HG03097 (cell line): ENCODE measurements around the gene FBXO47.
"Not testable (repeated sequence)": the region's sequence is repeated elsewhere in the genome, so short reads cannot be mapped to it uniquely, and the experiment has no call there.

Experiments used
- ATAC-seq: cut with Tn5 transposase; IDR thresholded peaks from one replicate; pipeline ENCODE4 v1.9.1; 2021; ENCODE audit not compliant: unreplicated experiment, low FRiP score

The FBXO47 gene

DNA sequence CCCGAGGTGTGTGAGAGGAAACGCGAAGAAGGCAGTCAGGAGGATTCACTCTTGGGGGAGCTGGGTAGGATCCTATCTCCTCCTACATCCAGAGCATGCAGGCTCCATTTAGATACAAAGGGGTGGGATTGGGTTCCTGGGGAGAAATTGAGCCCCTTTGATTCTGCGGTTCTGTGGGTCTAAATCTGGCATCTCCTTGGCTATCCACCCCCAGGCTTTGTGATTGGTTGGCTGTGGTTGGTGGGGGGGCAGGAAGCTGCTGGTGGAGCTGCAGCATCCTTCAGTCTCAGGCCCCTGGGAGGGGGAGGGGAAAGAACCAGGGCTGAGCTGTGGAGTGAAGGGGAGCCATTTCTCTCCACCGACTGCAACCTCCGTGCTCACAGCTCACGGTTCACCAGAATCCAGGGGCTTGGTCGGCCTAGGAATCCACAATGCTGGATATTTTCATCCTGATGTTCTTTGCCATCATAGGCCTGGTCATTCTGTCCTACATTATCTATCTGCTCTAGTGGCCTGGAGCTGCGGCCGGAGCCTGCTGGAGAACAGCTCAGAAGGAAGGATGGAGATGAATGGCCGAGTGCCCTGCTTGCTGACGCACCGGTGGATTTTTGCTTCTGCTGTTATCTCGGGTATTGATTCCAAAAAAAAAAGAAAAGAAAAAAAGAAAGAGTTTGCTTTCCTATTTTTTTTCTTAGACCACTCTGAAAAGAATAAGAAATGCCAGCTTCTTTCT is 41.8 kb downstream of the FBXO47 start, which contains the start of gene LASP1NB:
TSS of gene LASP1NB (plus strand) at position 352 of the 733 bp plus-strand sequence.
- ATAC-seq, result no peak

DNA sequence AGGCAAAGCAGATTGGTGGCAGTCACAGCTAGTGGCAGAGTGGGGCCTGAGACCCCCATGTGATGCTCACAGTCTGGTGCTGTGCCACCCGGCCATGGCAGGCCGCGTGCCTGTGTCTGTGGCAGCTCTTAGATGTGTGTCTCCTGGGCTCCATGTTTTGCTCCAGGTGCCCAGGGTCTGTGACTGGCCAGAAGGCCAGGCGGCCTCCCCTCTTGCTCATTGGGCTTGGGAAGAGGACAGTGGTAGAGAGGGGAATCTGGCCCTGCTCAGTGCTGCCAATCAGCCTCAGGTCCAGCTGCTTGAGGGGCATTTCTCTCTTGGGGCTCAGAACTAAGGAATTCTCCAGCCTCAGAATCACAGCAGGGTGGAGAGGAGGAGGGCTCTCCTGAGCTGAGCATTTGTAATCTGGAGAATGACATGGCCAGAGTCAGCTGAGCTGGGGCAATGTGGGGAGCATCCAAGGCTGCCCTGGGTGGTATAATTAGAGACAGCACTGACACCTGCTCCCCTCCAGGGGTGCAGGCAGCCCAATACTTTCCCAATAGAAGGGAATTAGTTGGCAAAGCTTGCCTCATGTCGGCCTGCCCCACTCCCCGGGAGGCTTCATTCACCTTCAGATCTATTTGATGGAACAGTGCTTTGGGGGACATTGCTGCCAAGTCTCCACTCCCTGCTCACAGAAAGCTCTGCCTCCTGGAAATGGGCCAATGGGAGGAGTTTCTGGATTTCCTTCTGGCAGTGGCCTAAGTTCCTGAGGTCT is 44.5 kb downstream of the FBXO47 start:
- no peak for ATAC-seq

DNA sequence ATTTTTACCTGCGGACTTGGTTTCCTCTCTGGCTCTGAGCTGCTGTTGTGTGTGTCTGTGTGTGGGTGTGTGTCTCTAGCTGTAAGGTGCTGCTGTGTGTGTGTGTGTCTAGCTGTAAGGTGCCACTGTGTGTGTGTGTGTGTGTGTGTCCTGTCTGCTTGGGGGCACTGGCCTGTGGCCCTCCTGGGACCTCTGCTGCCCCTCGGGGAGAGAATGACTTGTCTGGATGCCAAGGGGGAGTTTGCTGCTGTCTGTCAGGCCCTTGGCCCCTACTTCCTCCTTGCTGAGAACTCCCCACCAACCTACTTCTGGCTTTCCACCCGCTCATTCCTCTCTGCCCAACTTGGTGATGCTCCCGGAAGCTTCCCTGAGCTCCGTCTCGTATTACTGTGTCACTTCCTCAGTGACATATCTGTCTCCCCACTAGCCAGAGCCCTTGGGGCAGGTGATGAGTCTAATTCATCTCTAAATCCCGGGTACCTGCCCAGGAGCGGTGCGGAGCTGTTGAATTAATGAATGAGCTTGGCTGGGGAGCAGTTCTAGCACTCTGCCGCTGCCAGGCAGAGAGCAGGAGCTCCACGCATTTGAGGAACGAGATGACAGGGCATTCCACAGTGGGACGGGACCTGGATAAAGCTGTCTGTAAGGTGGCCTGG is 45.3 kb downstream of the FBXO47 start:
- ATAC-seq, result no peak

DNA sequence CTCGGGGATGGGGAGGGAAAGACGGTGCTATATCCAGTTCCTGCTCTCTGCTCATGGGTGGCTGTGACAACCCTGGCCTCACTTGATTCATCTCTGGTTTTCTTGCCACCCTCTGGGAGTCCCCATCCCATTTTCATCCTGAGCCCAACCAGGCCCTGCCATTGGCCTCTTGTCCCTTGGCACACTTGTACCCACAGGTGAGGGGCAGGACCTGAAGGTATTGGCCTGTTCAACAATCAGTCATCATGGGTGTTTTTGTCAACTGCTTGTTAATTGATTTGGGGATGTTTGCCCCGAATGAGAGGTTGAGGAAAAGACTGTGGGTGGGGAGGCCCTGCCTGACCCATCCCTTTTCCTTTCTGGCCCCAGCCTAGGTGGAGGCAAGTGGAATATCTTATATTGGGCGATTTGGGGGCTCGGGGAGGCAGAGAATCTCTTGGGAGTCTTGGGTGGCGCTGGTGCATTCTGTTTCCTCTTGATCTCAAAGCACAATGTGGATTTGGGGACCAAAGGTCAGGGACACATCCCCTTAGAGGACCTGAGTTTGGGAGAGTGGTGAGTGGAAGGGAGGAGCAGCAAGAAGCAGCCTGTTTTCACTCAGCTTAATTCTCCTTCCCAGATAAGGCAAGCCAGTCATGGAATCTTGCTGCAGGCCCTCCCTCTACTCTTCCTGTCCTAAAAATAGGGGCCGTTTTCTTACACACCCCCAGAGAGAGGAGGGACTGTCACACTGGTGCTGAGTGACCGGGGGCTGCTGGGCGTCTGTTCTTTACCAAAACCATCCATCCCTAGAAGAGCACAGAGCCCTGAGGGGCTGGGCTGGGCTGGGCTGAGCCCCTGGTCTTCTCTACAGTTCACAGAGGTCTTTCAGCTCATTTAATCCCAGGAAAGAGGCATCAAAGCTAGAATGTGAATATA is 46.6 kb downstream of the FBXO47 start:
- ATAC-seq, result no peak

DNA sequence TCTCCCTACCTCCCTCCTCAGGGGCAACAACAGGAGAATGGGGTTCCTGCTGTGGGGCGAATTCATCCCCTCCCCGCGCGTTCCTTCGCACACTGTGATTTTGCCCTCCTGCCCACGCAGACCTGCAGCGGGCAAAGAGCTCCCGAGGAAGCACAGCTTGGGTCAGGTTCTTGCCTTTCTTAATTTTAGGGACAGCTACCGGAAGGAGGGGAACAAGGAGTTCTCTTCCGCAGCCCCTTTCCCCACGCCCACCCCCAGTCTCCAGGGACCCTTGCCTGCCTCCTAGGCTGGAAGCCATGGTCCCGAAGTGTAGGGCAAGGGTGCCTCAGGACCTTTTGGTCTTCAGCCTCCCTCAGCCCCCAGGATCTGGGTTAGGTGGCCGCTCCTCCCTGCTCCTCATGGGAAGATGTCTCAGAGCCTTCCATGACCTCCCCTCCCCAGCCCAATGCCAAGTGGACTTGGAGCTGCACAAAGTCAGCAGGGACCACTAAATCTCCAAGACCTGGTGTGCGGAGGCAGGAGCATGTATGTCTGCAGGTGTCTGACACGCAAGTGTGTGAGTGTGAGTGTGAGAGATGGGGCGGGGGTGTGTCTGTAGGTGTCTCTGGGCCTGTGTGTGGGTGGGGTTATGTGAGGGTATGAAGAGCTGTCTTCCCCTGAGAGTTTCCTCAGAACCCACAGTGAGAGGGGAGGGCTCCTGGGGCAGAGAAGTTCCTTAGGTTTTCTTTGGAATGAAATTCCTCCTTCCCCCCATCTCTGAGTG is 47.7 kb downstream of the FBXO47 start:
- ATAC-seq, result no peak

DNA sequence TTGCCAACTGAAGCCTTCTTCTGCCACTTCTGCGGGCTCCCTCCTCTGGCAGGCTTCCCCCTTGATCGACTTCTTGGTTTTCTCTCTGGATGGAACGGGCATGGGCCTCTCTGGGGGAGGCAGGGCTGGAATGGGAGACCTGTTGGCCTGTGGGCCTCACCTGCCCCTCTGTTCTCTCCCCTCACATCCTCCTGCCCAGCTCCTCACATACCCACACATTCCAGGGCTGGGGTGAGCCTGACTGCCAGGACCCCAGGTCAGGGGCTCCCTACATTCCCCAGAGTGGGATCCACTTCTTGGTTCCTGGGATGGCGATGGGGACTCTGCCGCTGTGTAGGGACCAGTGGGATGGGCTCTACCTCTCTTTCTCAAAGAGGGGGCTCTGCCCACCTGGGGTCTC is 48.3 kb downstream of the FBXO47 start:
- ATAC-seq, result no peak

DNA sequence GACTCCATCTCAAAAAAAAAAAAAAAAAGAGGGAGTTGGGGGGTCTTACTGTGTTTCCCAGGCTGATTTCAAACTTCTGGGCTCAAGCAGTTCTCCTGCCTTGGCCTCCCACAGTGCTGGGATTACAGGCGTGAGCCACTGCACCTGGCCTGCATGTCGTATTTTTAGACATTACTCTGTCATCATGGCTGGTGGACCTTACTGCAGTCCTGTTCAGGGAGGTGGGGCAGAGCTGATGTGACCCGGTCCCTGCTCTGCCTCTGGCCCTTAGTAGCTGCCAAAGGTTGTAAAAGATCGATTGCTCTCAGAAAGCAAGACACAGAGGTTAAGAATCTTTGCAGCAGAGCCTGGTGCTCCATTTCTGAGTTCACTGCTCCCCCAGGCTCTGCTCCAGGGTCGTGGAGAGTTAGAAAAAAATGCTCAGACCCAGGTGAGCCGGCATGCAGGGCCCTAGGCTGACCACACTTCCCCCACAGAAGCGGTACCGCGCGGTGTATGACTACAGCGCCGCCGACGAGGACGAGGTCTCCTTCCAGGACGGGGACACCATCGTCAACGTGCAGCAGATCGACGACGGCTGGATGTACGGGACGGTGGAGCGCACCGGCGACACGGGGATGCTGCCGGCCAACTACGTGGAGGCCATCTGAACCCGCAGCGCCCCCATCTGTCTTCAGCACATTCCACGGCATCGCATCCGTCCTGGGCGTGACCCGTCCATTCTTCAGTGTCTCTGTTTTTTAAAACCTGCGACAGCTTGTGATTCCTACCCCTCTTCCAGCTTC is 48.9 kb downstream of the FBXO47 start:
- no peak for ATAC-seq

DNA sequence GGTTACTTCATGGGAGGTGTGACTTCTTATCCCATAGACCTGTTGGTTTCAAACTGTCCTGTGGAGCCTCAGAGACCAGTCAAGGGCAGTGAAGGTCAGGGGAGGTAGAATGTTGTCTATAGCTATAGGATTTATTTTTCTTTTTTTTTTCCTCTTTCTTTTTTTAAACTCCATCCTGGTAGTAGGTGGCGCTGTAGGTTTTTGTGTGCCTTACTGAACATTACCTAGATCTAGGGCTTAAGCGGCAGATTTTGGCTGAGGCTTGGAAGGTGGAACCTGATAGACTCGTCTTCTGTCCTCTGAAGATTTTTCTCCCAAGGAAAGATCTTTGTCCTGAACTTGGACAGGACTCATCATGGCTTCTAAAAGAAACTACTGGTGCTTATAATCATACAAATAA is 49.9 kb downstream of the FBXO47 start:
- no peak for ATAC-seq

DNA sequence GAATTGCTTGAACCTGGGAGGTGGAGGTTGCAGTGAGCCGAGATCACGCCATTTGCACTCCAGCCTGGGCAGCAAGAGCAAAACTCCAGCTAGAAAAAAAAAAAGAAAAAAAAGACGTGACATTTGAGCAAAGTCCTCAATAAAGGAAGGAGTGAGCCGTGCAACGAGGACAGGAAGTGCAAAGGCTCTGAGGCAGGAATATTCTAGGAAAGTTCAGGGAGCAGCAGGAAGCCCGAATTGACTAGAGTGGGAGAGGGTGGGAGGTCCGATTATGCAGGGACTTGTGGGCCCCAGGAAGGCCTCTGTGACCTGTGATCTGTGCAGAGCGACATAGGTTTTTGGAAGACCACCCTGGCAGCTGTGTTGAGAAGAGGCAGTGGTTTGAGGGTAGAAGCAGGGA is 50.4 kb downstream of the FBXO47 start:
- no peak for ATAC-seq

DNA sequence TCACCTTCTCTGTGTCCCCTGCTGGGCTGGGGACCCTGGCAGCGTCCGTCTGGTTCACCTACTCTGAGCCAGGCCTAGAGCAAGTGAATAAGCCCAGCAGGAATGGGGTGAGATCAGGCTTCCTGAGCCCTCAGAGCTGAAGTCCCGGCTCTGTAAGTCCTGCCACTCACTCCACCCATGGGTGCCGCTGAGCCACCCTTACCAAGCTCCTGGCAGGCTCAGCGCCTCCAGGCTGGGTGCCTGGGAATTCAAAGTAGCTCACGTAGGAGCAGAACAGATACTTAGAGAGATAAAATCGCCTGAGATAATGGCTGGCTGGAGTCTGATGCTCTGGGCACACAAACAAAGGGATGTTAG is 51.6 kb downstream of the FBXO47 start:
- ATAC-seq, result no peak

DNA sequence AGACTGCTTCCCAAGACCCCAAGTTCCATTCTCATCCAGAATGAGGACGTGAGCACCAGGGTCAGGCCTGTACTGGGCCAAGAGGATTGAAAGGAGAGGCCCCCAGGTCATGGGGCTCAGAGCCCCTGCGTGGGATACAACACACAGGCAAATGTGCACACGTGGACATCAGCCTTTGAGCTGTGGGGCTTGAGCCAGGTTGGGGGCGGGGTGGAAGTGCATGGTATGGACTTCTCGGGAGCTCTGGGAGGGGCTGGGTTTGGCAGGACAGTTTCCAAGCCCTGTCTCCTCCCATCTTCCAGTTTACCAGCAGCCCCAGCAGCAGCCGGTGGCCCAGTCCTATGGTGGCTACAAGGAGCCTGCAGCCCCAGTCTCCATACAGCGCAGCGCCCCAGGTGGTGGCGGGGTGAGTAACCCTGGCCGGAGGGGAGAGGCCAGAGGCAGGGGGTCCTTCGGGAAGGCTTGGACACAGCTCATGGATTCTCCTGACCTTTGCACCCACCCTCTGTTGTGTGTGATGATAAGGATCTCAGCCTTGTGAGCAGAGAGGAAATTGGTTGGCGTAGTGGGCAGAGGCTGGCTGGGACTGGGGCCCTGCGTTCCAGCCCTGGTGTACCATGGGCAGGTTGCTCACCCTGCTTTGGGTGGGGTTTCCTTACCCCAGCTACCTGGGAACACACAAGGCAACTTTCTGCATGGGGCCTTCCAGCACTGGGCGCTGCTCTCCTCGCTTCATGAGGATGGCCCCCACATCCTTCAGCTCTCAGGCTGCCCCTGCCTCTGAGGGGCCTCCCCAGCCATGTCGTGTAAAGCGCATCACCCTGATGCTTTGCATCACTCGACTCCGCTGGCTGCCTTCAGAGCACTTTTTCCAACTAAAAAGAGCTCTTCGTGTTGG is 52.2 kb downstream of the FBXO47 start:
- no peak for ATAC-seq

DNA sequence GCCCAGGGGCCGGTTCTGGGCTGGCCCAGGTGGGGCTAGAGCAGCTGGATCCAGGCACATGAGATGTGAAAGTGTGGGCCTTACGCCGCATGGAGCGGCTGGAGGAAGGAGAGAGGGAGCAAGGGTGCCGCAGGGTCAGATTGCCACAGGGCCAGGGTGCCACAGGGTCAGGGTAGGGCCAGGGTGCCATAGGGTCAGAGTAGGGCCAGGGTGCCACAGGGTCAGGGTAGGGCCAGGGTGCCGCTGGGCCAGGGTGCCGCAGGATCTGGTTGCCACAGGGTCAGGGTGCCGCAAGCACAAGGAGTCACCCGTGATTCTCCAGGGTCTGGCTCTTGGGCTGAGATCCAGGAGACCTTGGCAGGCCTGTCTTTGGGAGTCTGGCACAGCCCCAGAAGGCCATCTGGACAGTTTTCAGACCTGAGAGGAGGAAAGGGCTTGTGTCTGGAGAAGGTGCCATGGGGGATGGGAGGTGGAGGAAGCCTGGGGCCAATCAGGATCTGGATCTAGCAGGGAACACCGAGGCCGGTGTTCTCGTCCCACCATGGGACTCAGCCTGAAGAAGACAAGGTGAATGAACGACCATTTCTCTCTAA is 54.9 kb downstream of the FBXO47 start:
- ATAC-seq, result no peak

DNA sequence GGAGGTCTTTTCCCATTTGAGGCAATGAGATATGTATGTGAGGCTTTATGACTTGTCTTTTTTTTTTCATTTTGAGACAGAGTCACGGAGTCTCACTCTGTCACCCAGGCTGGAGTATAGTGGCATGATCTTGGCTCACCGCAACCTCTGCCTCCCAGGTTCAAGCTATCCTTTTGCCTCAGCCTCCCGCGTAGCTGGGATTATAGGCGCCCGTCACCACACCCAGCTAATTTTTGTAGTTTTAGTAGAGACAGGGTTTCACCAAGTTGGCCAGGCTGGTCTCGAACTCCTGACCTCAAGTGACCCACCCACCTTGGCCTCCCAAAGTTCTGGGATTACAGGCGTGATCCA is 55.5 kb downstream of the FBXO47 start:
- ATAC-seq, result not testable (repeated sequence)

DNA sequence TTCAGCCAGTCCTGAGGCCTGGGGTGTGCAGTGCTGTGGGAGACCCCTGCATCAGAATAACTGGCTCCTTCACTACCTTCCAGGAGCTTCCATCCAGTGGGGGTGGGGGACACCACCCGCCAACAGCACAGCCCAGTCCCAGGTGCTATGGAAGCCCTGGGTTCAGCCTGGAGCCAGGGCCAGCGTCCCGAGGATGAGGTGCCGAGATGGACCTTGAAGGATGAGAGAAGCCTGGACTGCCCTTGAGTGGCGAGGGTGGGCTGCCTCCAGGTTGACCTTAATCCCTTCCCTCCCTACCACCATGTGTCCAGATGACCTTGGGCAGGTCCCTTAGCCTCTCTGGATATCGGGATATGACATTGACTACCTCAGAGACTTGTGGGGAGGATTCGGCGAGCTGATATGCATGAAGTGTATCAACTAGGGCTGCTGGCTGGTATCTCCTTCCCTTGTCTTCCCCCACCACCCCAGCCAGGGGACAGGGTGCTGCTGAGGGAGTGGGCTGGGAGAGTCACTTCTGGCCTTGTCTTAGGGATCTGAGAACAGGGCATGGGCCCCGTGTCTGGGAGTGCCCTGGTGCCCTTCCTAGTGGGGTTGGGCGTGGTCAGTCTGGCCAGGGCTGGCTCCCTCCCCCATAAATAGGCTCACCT is 56.0 kb downstream of the FBXO47 start:
- no peak for ATAC-seq

DNA sequence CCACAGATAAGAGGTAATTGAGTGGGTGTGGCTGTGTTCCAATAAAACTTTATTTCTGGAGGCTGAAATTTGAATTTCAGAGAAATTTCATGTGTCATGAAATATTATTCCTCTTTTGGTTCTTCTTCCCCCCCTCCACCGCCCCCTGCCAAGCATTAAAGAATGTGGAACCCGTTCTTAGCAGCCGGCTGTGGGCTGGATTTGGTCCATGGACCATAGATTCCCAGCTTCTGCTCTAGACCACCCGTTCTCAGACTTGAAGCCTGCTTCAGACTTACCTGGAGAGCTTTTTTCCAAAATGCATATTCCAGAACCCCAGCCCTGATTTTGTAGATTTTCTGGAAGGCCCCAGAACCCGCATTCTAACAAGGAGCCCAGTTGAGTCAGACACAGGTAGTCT is 56.9 kb downstream of the FBXO47 start:
- no peak for ATAC-seq

DNA sequence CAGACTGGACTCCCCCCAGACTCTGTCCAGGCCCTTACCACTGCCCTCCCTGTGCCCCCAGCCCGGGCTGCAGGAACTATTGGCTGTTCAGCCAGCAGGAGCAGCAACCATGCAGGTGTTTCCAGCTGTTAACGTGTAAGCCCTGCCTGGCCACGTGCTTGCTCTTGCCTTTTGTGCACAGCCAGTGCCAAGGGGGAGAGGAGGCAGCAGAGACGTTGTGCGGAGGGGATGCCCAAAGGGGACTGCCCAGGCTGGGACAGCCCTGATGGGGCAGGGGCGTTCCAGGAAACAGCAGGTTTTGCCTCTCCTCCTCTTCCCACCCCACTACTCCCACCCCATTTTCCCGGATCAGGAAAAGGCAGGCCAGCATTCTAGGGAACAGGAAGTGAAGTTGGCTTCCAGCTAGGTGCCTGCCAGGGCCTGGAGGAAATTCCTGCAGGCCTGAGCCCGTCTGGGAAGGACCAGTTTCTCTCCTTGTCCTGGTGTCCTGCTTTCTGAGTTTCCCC is 58.5 kb downstream of the FBXO47 start:
- no peak for ATAC-seq
